ENCODE results near the gene FBXO28.
A peak's percentile ranks its signal among the peaks of the same experiment; 100 is the strongest.
"Not testable (repeated sequence)": the region's sequence is repeated elsewhere in the genome, so short reads cannot be mapped to it uniquely, and the experiment has no call there.

The FBXO28 gene

GRCh38 chr1:224113918-224114786 lies at the start of gene FBXO28:
Gene FBXO28 (plus strand): TSS chr1:224114111. CDS start chr1:224114130, 19 bp downstream.
- DNase-seq, result peak; percentile 97

- DNase-seq, result no peak
These were observed 49.8 kb upstream of the FBXO28 start for GRCh38 chr1:224064150-224064549.

GRCh38 chr1:224065455-224065854 lies 48.5 kb upstream of the FBXO28 start:
- DNase-seq, result no peak

GRCh38 chr1:224067207-224067606 lies 46.7 kb upstream of the FBXO28 start:
- no peak for DNase-seq

- no peak for DNase-seq
These were observed 46.1 kb upstream of the FBXO28 start for GRCh38 chr1:224067621-224068457.

GRCh38 chr1:224068458-224069072 lies 45.3 kb upstream of the FBXO28 start:
- no peak for DNase-seq

GRCh38 chr1:224069138-224069537 lies 44.8 kb upstream of the FBXO28 start:
- DNase-seq, result no peak

- DNase-seq, result no peak
These were observed 43.4 kb upstream of the FBXO28 start for GRCh38 chr1:224070521-224070920.

- DNase-seq, result no peak
These were observed 37.5 kb upstream of the FBXO28 start for GRCh38 chr1:224076407-224076806.

GRCh38 chr1:224079644-224080043 lies 34.3 kb upstream of the FBXO28 start:
- DNase-seq, result not testable (repeated sequence)

- no peak for DNase-seq
These were observed 33.7 kb upstream of the FBXO28 start for GRCh38 chr1:224080115-224080774.

- no peak for DNase-seq
These were observed 32.3 kb upstream of the FBXO28 start for GRCh38 chr1:224081604-224082003.

GRCh38 chr1:224082146-224082545 lies 31.8 kb upstream of the FBXO28 start:
- DNase-seq, result no peak

GRCh38 chr1:224084867-224085266 lies 29.0 kb upstream of the FBXO28 start:
- DNase-seq, result no peak

- DNase-seq, result no peak
These were observed 28.3 kb upstream of the FBXO28 start for GRCh38 chr1:224085421-224086108.

- no peak for DNase-seq
These were observed 26.6 kb upstream of the FBXO28 start for GRCh38 chr1:224087286-224087794.

GRCh38 chr1:224089583-224089982 lies 24.3 kb upstream of the FBXO28 start:
- DNase-seq, result no peak

GRCh38 chr1:224090116-224090515 lies 23.8 kb upstream of the FBXO28 start:
- DNase-seq, result no peak

GRCh38 chr1:224092111-224092510 lies 21.8 kb upstream of the FBXO28 start:
- no peak for DNase-seq

- no peak for DNase-seq
These were observed 21.3 kb upstream of the FBXO28 start for GRCh38 chr1:224092601-224093000.

GRCh38 chr1:224095339-224095738 lies 18.6 kb upstream of the FBXO28 start:
- DNase-seq, result no peak

- no peak for DNase-seq
These were observed 18.0 kb upstream of the FBXO28 start for GRCh38 chr1:224095867-224096266.

Data from stimulated activated CD4-positive, alpha-beta T cell treated with anti-CD3 and anti-CD28 coated beads, Interleukin-1b, Interleukin-23, amount 100 ng/mL, for 48 hours (primary cell).